ENCODE data around the gene RNF149. TPM values are rescaled to one million over a fixed set of nuclear protein-coding genes. Genes with fewer than 3 reads are reported as not detected.

RNF149 gene
- total RNA-seq, 6 donors from 2014 or later, result 104 to 202 (median 158) TPM

DNA sequence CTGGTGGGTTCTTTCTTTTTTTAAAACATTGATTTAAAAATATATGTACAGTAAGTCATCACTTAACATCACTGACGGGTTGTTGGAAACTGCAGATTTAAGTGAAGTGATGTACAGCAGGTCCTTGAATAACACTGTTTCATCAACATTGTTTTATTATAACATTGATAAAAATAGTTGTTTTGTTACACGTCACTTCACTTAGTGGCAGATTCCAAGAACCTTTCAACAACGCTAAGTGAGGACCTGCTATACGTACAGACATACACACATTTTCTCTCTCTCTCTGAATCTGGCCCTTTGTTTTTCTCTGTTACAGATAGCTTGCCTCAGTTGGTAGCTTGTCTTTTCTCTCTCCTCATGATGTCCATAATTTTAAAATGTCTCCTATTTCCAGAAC lies 46.4 kb downstream of the RNF149 start:
- DNase-seq (no peak), ATAC-seq (ENCODE audit: low FRiP score in 2 of 2) (no peak)
- H3K27ac ChIP-seq, result no peak overlapping the region
- no peak overlapping the region for H3K4me3 ChIP-seq
- no peak for TF ChIP-seq EP300 (IDR thresholded peaks at IDR 0.05)
- TF ChIP-seq, protein P1, sequence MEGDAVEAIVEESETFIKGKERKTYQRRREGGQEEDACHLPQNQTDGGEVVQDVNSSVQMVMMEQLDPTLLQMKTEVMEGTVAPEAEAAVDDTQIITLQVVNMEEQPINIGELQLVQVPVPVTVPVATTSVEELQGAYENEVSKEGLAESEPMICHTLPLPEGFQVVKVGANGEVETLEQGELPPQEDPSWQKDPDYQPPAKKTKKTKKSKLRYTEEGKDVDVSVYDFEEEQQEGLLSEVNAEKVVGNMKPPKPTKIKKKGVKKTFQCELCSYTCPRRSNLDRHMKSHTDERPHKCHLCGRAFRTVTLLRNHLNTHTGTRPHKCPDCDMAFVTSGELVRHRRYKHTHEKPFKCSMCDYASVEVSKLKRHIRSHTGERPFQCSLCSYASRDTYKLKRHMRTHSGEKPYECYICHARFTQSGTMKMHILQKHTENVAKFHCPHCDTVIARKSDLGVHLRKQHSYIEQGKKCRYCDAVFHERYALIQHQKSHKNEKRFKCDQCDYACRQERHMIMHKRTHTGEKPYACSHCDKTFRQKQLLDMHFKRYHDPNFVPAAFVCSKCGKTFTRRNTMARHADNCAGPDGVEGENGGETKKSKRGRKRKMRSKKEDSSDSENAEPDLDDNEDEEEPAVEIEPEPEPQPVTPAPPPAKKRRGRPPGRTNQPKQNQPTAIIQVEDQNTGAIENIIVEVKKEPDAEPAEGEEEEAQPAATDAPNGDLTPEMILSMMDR (IDR thresholded peaks at IDR 0.05), result no peak
- TF ChIP-seq POLR2AphosphoS5 (IDR thresholded peaks at IDR 0.05), result no peak
- TF ChIP-seq POLR2A (IDR thresholded peaks at IDR 0.05), result no peak
- peaks cover 9 to 76% (median 46%) of the 10 kb centered on the region in 4 donors for H3K36me3 ChIP-seq
- WGBS, 2 donors, result 96 to 98% methylated on average over 4 of the region's 4 CpGs
- H3K4me1 ChIP-seq, result peaks cover 0 to 6% (median 2%) of the 10 kb centered on the region in 4 donors
- H3K9me3 ChIP-seq, result no peaks in the 10 kb centered on the region
- H3K27me3 ChIP-seq, result no peaks in the 10 kb centered on the region

DNA sequence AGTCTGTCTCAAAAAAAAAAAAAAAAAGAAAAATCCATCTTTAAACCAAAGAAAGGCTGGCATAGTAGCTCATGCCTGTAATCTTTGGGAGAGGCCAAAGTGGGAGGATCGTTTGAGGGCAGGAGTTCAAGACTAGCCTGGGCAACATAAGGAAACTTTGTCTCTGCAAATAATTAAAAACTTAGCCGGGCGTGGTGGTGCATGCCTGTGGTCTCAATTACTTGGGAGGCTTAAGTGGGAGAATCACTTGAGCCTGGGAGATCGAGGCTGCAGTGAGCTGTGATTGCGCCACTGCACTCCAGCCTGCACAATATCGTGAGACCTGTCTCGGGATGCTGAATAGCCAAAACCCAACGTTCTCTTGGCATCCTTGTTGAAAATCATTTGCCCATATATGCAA lies 49.7 kb downstream of the RNF149 start:
- DNase-seq (no peak), ATAC-seq (ENCODE audit: low FRiP score in 2 of 2) (no peak)
- WGBS, 2 donors, result 84 to 89% methylated on average over 8 of the region's 8 CpGs
- H3K4me1 ChIP-seq, result peaks cover 19 to 28% (median 22%) of the 10 kb centered on the region in 4 donors
- H3K9me3 ChIP-seq, result no peaks in the 10 kb centered on the region
- no peaks in the 10 kb centered on the region for H3K27me3 ChIP-seq
- TF ChIP-seq POLR2A (IDR thresholded peaks at IDR 0.05) (no peak), POLR2AphosphoS5 (IDR thresholded peaks at IDR 0.05) (no peak), EP300 (IDR thresholded peaks at IDR 0.05) (no peak)
- TF ChIP-seq, protein P1 (IDR thresholded peaks at IDR 0.05), result no peak
- no peak overlapping the region for H3K4me3 ChIP-seq
- peaks cover 0 to 50% (median 22%) of the 10 kb centered on the region in 4 donors for H3K36me3 ChIP-seq
- H3K27ac ChIP-seq, result no peak overlapping the region

DNA sequence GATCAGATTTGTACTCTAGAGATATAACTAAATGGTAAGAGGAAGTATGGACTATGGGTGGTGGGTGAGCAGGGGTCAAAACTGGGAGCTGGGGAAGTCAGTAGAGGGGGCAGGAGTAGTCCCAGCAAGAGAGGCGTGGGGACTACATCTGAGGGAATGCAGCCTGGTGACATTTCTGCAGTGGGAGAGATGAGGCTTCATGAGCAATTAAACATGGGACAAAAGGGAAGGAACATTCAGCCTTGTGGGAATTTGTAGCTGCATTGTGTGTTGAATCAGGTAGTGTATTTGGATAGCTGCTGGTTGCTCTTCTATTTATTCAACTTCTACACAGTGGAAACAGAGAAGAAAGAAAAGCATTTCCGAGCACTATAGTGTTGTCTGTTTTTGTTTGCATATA lies 52.2 kb downstream of the RNF149 start:
- Histone ChIP-seq H3K9me3 (no peaks in the 10 kb centered on the region), H3K4me3 (no peak overlapping the region), H3K4me1 (peaks cover 26 to 44% (median 35%) of the 10 kb centered on the region in 4 donors), H3K27me3 (no peaks in the 10 kb centered on the region), H3K27ac (no peak overlapping the region), H3K36me3 (peaks cover 0 to 32% (median 7%) of the 10 kb centered on the region in 4 donors)
- no peak for TF ChIP-seq POLR2A (IDR thresholded peaks at IDR 0.05)
- TF ChIP-seq, protein P1 (IDR thresholded peaks at IDR 0.05), result no peak
- no peak for TF ChIP-seq POLR2AphosphoS5 (IDR thresholded peaks at IDR 0.05)
- no peak for TF ChIP-seq EP300 (IDR thresholded peaks at IDR 0.05)
- ATAC-seq (ENCODE audit: low FRiP score in 2 of 2), result no peak
- DNase-seq, result no peak
- WGBS, 2 donors, result 88 to 96% methylated on average over 2 of the region's 2 CpGs

DNA sequence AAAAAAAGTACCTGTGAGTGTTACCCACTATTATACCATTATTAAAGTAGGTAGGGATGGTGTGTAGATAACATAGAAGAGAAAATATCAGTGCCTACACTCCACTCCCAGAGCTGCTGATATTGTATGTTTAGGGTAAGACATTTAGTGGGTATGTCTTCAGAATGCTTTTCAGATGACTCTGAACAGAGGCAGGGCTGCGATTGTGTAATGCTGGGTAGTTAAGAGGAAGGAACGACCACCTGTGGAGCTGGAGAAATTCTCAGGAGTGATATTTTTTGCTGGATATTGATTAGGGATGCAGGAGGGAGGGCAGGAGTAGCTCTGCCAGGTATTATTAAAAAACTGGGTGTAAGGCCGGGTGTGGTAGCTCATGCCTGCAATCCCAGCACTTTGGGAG lies 53.0 kb downstream of the RNF149 start:
- ATAC-seq (ENCODE audit: low FRiP score in 2 of 2), result no peak
- no peaks in the 10 kb centered on the region for H3K27me3 ChIP-seq
- no peak for TF ChIP-seq EP300 (IDR thresholded peaks at IDR 0.05)
- TF ChIP-seq POLR2AphosphoS5 (IDR thresholded peaks at IDR 0.05), result no peak
- TF ChIP-seq, protein P1 (IDR thresholded peaks at IDR 0.05), result no peak
- TF ChIP-seq POLR2A (IDR thresholded peaks at IDR 0.05), result no peak
- H3K36me3 ChIP-seq, result peaks cover 0 to 27% (median 4%) of the 10 kb centered on the region in 4 donors
- H3K4me1 ChIP-seq, result peaks cover 26 to 44% (median 35%) of the 10 kb centered on the region in 4 donors
- no peak overlapping the region for H3K4me3 ChIP-seq
- DNase-seq, result no peak
- H3K9me3 ChIP-seq, result no peaks in the 10 kb centered on the region
- H3K27ac ChIP-seq, result no peak overlapping the region
- 77 to 80% methylated on average over 3 of the region's 3 CpGs for WGBS, 2 donors
